Neutrophil (primary cell): ENCODE measurements around the gene INPP4B.

Experiments
- H3K27ac ChIP-seq: fragments of 200-600 bp; sonication (generic); 2 replicates; pipeline ENCODE4 v1.5.1; 2016; ENCODE audit warnings: mild to moderate bottlenecking, moderate library complexity
- H3K27me3 ChIP-seq: fragments of 200-600 bp; sonication (generic); 2 replicates; pipeline ENCODE4 v1.6.0; 2016; ENCODE audit warnings: mild to moderate bottlenecking
- H3K36me3 ChIP-seq: fragments of 200-600 bp; sonication (generic); 2 replicates; pipeline ENCODE4 v1.5.1; 2017
- H3K4me1 ChIP-seq, 2 experiments: fragments of 200-600 bp in 1 of 2; sonication (generic) in 1 of 2; 1 replicate in 1 of 2; 2 replicates in 1 of 2; pipeline versions ENCODE4 v1.5.1 to v1.6.1; 2013 to 2016; ENCODE audit warnings: low read depth in 1 of 2, low read length in 1 of 2, mild to moderate bottlenecking in 1 of 2, moderate library complexity in 1 of 2; ENCODE audit not compliant: control insufficient read depth in 1 of 2, insufficient read depth in 1 of 2
- H3K4me3 ChIP-seq, 2 experiments: fragments of 200-600 bp in 1 of 2; sonication (generic) in 1 of 2; 1 replicate in 1 of 2; 2 replicates in 1 of 2; pipeline ENCODE4 v1.5.1; 2013 to 2016; ENCODE audit warnings: low read depth in 1 of 2, low read length in 1 of 2, mild to moderate bottlenecking in 1 of 2, moderate library complexity in 1 of 2
- H3K9me3 ChIP-seq: fragments of 200-600 bp; sonication (generic); 2 replicates; pipeline ENCODE4 v1.5.1; 2016
- CTCF ChIP-seq: fragments of 200-600 bp; sonication (generic); IDR thresholded peaks from 2 replicates; pipeline ENCODE4 v1.5.1; 2016; ENCODE audit warnings: antibody characterized with exemption

INPP4B gene

DNA sequence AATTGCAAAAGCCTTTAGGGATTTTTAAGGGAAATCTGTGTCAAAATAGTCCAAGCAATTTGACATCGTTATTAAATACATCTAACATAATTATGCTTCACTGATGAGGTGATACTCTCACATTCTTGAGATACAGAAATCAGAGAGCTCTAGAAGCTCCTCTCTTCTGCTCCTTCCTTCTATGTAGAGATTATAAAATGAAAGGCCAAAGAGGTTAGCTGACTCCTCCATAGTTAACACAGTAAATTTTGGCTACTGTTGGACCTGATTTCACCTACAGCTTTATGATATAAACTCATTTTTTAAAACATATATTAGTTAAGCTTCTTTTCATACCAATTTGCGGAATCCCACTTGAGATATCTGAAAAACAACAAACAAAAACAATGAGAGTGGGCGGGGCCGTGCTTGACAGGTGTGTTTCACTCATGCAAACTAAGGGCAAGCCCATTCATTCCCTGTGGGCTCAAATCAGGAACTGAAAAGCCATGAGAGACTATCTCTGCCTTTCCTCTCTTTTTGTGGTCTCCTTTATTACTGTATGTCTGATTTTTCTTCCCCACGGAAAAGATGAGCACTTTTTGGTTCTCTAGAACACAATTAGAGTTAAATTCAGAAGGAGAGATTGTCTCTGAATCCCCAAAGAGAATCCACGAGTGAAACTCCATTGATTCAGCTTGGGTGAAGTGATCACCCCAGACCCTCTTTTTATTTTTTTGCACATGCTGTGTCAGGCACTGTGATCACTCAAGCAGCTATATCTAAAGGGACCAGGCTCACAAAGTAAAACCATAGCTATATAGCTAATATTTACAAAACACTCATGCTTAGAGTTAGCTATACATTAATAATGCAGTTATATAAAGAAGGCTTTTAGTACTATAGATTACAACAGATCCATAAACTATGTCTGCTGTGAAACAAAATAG, 643.4 kb downstream of the INPP4B start:
- H3K27ac ChIP-seq: no peak overlapping the region
- H3K4me3 ChIP-seq: no peak overlapping the region
- H3K9me3 ChIP-seq: no peaks in the 10 kb centered on the region
- no peak for TF ChIP-seq CTCF
- no peaks in the 10 kb centered on the region for H3K36me3 ChIP-seq
- H3K27me3 ChIP-seq: no peaks in the 10 kb centered on the region
- no peaks in the 10 kb centered on the region for H3K4me1 ChIP-seq

GRCh38 chr4:142201041-142201440, 645.1 kb downstream of the INPP4B start:
- no peaks in the 10 kb centered on the region for H3K36me3 ChIP-seq
- no peak overlapping the region for H3K27ac ChIP-seq
- H3K9me3 ChIP-seq: no peaks in the 10 kb centered on the region
- H3K4me1 ChIP-seq: no peaks in the 10 kb centered on the region
- H3K4me3 ChIP-seq: no peak overlapping the region
- H3K27me3 ChIP-seq: no peaks in the 10 kb centered on the region
- TF ChIP-seq CTCF: no peak

- H3K27me3 ChIP-seq: no peaks in the 10 kb centered on the region
- H3K36me3 ChIP-seq: no peaks in the 10 kb centered on the region
- no peaks in the 10 kb centered on the region for H3K9me3 ChIP-seq
- TF ChIP-seq CTCF: no peak
- H3K4me3 ChIP-seq: no peak overlapping the region
- H3K27ac ChIP-seq: no peak overlapping the region
- no peaks in the 10 kb centered on the region for H3K4me1 ChIP-seq
These were observed 651.2 kb downstream of the INPP4B start for GRCh38 chr4:142194905-142195304.

DNA sequence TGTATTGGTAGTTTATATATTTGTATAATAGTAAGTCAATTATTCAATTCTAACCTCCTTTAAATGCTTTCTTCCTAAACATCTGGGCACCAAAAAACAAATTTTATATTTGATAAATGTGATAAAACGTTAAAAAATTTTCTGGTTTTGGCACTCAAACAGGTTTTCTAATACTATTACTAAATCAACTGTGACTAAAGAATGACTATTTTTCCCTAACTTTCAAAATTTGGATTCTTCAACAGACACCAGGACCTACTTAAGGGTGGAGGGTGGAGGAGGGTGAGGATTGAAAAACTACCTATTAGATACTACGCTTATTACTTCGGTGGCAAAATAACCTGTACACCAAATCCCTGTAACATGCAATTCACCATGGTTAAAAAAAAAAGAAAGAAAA, 654.2 kb downstream of the INPP4B start:
- H3K9me3 ChIP-seq: no peaks in the 10 kb centered on the region
- TF ChIP-seq CTCF: no peak
- H3K27ac ChIP-seq: no peak overlapping the region
- H3K4me1 ChIP-seq: no peaks in the 10 kb centered on the region
- no peak overlapping the region for H3K4me3 ChIP-seq
- H3K36me3 ChIP-seq: no peaks in the 10 kb centered on the region
- H3K27me3 ChIP-seq: no peaks in the 10 kb centered on the region

GRCh38 chr4:142181021-142181420, 665.1 kb downstream of the INPP4B start:
- no peak overlapping the region for H3K4me3 ChIP-seq
- H3K27ac ChIP-seq: no peak overlapping the region
- H3K27me3 ChIP-seq: no peaks in the 10 kb centered on the region
- H3K4me1 ChIP-seq: no peaks in the 10 kb centered on the region
- TF ChIP-seq CTCF: no peak
- no peaks in the 10 kb centered on the region for H3K36me3 ChIP-seq
- no peaks in the 10 kb centered on the region for H3K9me3 ChIP-seq
